ENCODE measurements around the gene FXYD4. TPM values are rescaled to one million over a fixed set of nuclear protein-coding genes. Genes with fewer than 3 reads are reported as not detected.
A peak's percentile ranks its signal among the peaks of the same experiment; 100 is the strongest.
"Not testable (repeated sequence)": the region's sequence is repeated elsewhere in the genome, so short reads cannot be mapped to it uniquely, and the experiment has no call there.

Gene FXYD4
- total RNA-seq, 1 experiment from 2014 or later = not detected

DNA sequence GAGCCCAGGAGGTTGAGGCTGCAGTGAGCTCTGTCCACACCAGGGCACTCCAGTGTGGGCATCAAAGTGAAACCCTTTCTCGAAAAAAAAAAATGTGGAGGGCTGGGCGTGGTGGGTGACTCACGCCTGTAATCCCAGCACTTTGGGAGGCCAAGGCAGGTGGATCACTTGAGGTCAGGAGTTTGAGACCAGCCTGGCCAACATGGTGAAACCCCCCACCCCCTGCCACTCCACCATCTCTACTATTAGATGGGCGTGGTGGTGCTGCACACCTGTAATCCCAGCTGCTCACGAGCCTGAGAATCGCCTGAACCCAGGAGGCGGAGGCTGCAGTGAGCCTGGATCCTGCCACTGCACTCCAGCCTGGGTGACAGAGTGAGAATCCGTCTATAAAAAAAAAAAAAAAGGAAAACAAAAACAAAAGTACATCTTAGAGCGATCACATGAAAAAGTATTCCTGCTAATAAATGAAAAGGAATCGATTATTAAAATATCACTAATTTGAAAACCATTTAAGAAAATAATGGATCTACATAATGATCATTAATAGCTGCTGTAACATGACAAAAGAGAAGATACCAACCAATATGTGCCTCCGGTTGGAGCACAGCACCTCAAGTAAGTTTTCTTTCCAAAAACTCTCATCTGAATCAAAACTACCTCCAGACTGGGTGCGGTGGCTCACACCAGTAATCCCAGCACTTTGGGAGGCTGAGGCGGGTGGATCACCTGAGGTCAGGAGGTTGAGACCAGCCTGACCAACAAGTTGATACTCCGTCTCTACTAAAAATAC is 32.7 kb downstream of the FXYD4 start:
- in situ Hi-C loops (cut with HindIII; ENCODE audit: low pct_unique_long_range_greater_than_20kb, low sequenced_read_pairs) = no loop called here
- DNase-seq (ENCODE audit: low read depth) = no peak

DNA sequence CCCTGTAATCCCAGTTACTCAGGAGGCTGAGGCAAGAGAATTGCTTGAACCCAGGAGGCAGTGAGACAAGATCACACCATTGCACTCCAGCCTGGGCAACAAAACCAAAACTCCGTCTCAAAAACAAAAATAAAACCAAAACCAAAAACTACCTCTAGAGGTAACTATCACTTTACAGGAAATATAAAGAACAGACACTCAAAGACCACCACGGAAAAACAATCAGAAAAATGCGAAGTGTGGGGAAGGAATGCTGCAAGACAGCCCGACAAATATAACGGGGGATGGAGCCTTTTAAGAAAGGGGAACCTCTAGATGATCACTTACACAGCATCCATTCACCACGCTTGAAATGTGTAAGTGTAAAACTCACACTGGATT is 33.3 kb downstream of the FXYD4 start:
- in situ Hi-C loops (cut with HindIII; ENCODE audit: low pct_unique_long_range_greater_than_20kb, low sequenced_read_pairs) = no loop called here
- DNase-seq (ENCODE audit: low read depth) = no peak

- DNase-seq (ENCODE audit: low read depth) = no peak
- in situ Hi-C loops (cut with HindIII; ENCODE audit: low pct_unique_long_range_greater_than_20kb, low sequenced_read_pairs) = no loop called here
These were observed 35.7 kb downstream of the FXYD4 start for GRCh38 chr10:43407148-43407575.

- in situ Hi-C loops (cut with HindIII; ENCODE audit: low pct_unique_long_range_greater_than_20kb, low sequenced_read_pairs) = no loop called here
- peak; percentile 86 for DNase-seq (ENCODE audit: low read depth)
These were observed 36.3 kb downstream of the FXYD4 start for GRCh38 chr10:43407576-43408330.

DNA sequence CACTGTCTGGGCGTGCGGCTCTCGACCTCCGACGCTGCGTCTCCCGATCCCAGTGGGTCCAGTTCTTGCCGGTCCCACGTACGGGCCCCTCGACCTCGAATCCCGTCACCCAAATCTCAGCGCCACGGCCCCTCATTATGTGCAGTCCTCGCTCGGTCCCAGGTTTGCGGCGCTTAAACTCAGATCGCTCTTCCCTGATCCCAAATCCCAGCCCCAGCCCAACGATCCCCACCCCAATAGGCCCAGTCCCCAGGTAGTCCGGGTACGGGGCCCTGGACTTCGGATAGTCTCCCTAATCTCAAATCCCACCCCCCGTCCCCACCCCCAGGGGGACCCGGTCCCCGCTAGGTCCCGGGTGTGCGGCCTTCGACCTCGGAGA is 36.9 kb downstream of the FXYD4 start:
- in situ Hi-C loops (cut with HindIII; ENCODE audit: low pct_unique_long_range_greater_than_20kb, low sequenced_read_pairs) = no loop called here
- no peak for DNase-seq (ENCODE audit: low read depth)

GRCh38 chr10:43408710-43409384 is 37.4 kb downstream of the FXYD4 start, which contains the start of gene HNRNPF:
TSS of gene HNRNPF (minus strand) at chr10:43409186. CDS start at chr10:43387884, 21,302 bp downstream.
- in situ Hi-C loops (cut with HindIII; ENCODE audit: low pct_unique_long_range_greater_than_20kb, low sequenced_read_pairs) = no loop called here
- DNase-seq (ENCODE audit: low read depth) = peak; percentile 95

- in situ Hi-C loops (cut with HindIII; ENCODE audit: low pct_unique_long_range_greater_than_20kb, low sequenced_read_pairs) = no loop called here
- DNase-seq (ENCODE audit: low read depth) = peak; percentile 81
These were observed 38.1 kb downstream of the FXYD4 start for GRCh38 chr10:43409385-43410109.

DNA sequence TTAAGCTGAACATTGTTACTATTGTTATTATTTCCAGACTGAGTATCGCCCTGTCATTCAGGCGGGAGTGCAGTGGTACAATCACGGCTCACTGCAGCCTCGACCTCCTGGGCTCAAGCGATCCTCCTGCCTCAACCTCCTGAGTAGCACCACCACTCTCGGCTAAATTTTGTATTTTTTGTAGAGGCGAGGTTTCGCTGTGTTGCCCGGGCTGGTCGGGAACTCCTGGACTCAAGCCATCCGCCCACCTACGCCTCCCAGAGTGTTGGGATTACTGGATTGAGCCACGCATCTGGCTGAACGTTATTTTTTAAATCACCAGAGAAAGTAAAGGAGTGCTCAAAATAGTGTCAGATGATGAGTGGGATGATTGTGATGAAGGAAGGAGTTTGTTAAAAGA is 38.9 kb downstream of the FXYD4 start:
- no peak for DNase-seq (ENCODE audit: low read depth)
- in situ Hi-C loops (cut with HindIII; ENCODE audit: low pct_unique_long_range_greater_than_20kb, low sequenced_read_pairs) = no loop called here

DNA sequence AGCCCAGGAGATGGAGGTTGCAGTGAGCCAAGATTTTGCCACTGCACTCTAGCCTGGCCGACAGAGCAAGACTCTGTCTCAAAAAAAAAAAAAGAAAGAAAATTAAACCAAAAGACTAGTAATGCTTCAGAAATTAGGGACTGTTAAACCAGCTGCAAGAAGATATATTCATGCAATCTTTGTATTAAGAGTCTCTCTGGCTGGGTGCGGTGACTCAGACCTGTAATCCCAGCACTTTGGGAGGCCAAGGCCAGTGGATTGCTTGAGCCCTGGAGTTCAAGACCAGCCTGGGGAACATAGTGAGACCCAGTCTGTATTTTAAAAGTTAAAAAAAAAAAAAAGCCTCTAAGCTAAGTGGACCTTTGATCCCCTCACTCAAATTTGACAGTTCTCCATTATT is 40.1 kb downstream of the FXYD4 start:
- in situ Hi-C loops (cut with HindIII; ENCODE audit: low pct_unique_long_range_greater_than_20kb, low sequenced_read_pairs) = no loop called here
- no peak for DNase-seq (ENCODE audit: low read depth)

DNA sequence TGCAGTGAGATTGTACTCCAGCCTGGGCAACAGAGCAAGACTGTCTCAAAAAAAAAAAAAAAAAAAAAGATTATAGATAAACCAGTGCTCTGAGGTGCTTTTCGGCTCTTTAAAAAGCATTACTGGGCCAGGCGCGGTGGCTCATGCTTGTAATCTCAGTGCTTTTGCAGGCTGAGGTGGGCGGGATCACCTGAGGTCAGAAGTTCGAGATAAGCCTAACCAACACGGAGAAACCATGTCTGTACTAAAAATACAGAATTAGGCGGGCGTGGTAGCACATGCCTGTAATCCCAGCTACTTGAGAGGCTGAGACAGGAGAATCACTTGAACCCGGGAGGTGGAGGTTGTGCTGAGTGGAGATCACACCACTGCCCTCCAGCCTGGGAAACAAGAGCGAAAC is 44.1 kb downstream of the FXYD4 start:
- DNase-seq (ENCODE audit: low read depth) = no peak

DNA sequence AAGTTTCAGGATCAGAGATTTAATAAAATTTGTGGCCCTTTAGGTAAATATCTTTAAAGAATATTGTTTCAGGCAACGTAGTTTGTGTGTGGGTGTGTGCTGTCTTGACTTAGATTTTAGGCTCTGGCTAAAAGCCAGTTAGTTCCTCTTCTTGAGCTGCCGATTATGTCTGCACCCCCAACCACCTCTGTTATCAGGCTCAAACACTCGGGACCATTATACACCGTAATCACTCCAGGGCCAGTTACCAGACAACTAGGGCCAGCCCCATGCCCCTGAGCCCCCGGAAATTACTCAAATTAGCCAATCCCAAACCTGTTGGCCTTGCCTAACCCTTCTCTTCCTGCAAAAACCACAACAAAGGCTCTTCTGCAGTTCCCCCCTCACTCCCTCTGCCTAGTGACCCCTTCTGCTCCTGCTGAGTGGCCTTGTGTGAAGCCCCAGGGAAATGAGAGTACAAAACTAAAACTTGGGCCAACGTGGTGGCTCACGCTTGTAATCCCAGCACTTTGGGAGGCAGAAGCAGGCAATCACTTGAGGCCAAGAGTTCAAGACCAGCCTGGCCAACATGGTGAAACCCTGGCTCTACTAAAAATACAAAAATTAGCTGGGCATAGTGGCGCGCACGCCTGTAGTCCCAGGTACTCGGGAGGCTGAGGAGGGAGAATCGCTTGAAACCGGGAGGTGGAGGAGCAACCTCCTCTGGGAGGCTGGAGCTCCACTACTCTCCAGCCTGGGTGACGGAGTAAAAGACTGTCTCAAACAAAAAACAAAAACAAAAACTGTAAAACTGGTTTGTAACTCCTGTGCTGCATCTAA is 46.7 kb downstream of the FXYD4 start:
- in situ Hi-C loops (cut with HindIII; ENCODE audit: low pct_unique_long_range_greater_than_20kb, low sequenced_read_pairs) = no loop called here
- no peak for DNase-seq (ENCODE audit: low read depth)

More for the DNA sequence above, 44.1 kb downstream of the FXYD4 start:
- in situ Hi-C loops (cut with HindIII; ENCODE audit: low pct_unique_long_range_greater_than_20kb, low sequenced_read_pairs) = no loop called here

GRCh38 chr10:43419997-43420368 is 48.5 kb downstream of the FXYD4 start:
- in situ Hi-C loops (cut with HindIII; ENCODE audit: low pct_unique_long_range_greater_than_20kb, low sequenced_read_pairs) = no loop called here

DNA sequence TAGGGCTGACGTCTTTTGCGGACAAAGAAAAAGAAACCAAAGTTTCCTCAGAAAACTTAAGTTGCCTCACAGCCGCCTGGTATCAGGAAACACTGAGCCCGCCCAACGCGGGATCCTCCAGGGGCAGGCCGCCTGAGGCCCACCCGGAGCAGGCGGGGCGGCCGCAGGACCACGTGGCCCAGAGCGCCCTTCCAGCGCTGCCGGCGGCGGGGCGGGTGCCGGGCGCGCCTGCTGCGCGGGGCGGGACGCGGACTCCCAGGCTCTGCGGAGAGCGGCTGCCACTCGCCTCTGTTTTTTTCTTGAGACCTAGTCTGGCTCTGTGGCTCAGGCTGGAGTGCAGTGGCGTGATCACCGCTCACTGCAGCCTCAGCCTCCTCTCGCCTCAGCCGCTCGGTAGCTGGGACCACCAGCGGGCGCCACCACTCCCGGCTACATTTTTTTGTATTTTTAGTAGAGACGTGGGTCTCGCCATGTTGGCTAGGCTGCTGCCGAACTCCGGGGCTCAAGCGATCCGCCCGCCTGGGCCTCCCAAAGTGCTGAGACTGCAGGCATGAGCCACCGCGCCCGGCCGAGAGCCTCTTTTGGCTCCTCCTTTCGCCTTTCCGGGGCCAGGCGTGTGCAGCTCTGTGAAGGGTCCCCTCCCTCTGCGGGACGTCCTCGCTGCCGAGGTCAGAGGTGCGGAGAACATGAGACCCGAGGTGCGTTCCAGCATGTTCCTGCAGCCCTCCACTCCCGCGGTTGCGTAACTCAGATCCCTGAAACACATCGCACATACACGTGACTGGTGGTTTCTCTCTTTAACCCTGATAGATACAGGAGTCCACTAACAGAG is 49.1 kb downstream of the FXYD4 start:
- in situ Hi-C loops (cut with HindIII; ENCODE audit: low pct_unique_long_range_greater_than_20kb, low sequenced_read_pairs) = no loop called here
- peak; percentile 89 for DNase-seq (ENCODE audit: low read depth)

More at GRCh38 chr10:43419997-43420368, 48.5 kb downstream of the FXYD4 start:
- no peak for DNase-seq (ENCODE audit: low read depth)

- DNase-seq (ENCODE audit: low read depth) = no peak
- in situ Hi-C loops (cut with HindIII; ENCODE audit: low pct_unique_long_range_greater_than_20kb, low sequenced_read_pairs) = no loop called here
These were observed 49.7 kb downstream of the FXYD4 start for GRCh38 chr10:43421201-43421507.

- DNase-seq (ENCODE audit: low read depth) = no peak
- in situ Hi-C loops (cut with HindIII; ENCODE audit: low pct_unique_long_range_greater_than_20kb, low sequenced_read_pairs) = no loop called here
These were observed 50.1 kb downstream of the FXYD4 start for GRCh38 chr10:43421519-43421918.

DNA sequence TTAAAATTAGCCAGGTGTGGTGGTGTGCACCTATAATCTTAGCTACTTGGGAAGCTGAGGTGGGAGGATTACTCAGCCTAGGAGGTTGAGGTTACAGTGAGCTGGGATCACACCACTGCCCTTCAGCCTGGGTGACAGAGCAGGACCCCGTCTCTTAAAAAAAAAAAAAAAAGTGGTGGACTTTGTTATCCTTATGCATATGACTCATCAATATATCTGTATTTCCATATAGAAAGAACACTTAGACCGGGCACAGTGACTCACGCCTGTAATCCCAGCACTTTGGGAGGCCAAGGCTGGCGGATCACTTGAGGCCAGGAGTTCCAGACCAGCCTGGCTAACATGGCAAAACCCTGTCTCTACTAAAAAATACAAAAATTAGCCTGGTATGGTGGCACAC is 50.5 kb downstream of the FXYD4 start:
- DNase-seq (ENCODE audit: low read depth); in situ Hi-C loops (cut with HindIII; ENCODE audit: low pct_unique_long_range_greater_than_20kb, low sequenced_read_pairs): not testable (repeated sequence)

DNA sequence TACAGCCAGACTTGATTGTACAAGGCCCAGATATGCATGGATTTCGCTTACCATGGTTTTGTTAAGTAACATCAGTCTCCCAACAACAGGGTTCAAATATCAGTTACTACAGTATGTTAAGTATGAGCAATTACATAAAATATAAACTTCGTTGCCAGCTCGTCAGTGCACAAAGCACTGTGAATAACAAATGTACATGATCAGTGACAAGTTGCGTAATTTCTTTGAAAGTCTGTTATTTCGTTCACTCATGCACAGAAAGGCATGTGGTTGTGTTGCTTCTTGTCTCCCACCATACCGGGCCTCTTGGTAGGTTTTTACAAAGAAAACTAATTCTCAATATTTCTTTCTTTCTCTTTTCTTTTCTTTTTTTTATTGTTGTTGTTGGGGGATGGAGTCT is 53.0 kb downstream of the FXYD4 start:
- no peak for DNase-seq (ENCODE audit: low read depth)
- in situ Hi-C loops (cut with HindIII; ENCODE audit: low pct_unique_long_range_greater_than_20kb, low sequenced_read_pairs) = no loop called here
